Adipose tissue (tissue), 3 donors: ENCODE data around the gene MORN2. TPM values are rescaled to one million over a fixed set of nuclear protein-coding genes. Genes with fewer than 3 reads are reported as not detected.

ENCODE experiments used
- polyA plus RNA-seq, 3 donors: library from polyadenylated mRNA; stranded (reverse); fragments of 200-250 nt; gene quantifications; one replicate each; pipeline ENCODE4 v1.2.3, GENCODE V29; 2013
- donor health status: healthy with polysubstance abuse.
- donor health status: Bipolar disorder and iron deficiency.
- donor health status: healthy.

Gene MORN2
- polyA plus RNA-seq, 3 donors: 12.3 to 30.8 (median 14.6) TPM

Other genes with a start within 250 kb of the MORN2 start
- gene GALM, start 209.9 kb upstream of the MORN2 start, polyA plus RNA-seq: 10 to 100 TPM in 1 of 3 donors, 1 to 10 TPM in 2; 6.7 to 11.0 (median 7.8) TPM
- gene SRSF7, start 124.6 kb upstream of the MORN2 start, polyA plus RNA-seq: 100 to 1,000 TPM in 1 of 3 donors, 10 to 100 TPM in 2; 46.1 to 168 (median 98.6) TPM
- gene GEMIN6, start 97.8 kb upstream of the MORN2 start, polyA plus RNA-seq: 1 to 10 TPM; 5.7 to 6.7 (median 5.8) TPM
- gene DHX57, start within 50 bp of the MORN2 start, polyA plus RNA-seq: 1 to 10 TPM; 4.1 to 5.2 (median 4.7) TPM
- 1 to 10 TPM in 1 of 3 donors, under 1 TPM in 2; 0.10 to 2.4 (median 0.14) TPM for gene ARHGEF33, start 13.9 kb downstream of the MORN2 start, polyA plus RNA-seq
- 10 to 100 TPM in 1 of 3 donors, 1 to 10 TPM in 2; 3.9 to 22.9 (median 9.2) TPM for gene SOS1, start 245.1 kb downstream of the MORN2 start, polyA plus RNA-seq